HG03520 (cell line): ENCODE results near the gene SSTR4.

Source experiments
- ATAC-seq: cut with Tn5 transposase; IDR thresholded peaks from one replicate; pipeline ENCODE4 v1.9.1; 2021; ENCODE audit warnings: mild to moderate bottlenecking, moderate library complexity; ENCODE audit not compliant: unreplicated experiment

SSTR4 gene

DNA sequence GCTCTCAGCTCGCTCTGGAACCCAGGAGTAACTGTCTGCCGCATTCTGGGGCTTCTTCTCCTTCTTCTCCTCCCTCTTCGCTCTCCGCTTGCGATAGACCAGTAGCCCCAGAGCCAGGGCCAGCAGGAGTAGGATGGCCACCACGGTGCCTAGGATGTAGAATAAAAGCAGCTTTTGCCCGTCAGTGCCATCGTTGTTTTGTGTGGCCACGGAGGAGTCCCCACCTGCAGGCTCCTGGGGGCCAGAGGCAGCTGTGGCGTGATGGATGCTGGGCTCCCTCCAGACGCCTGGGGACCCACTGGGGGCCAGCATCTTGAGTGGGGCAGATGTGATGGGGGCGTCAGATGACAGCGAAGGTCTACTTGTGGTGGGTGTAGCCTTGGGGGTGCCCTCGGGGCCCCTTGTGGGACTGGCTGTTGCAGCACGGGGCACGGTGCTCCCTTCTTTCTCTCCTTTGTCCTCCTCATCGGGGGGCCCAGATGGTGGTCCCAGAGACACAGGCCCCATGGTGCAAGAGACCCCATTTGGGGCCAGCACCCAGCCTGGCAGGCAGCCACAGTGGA lies 49.3 kb downstream of the SSTR4 start:
- ATAC-seq: no peak

GRCh38 chr20:23084845-23085365 lies 49.8 kb downstream of the SSTR4 start:
- ATAC-seq: no peak

DNA sequence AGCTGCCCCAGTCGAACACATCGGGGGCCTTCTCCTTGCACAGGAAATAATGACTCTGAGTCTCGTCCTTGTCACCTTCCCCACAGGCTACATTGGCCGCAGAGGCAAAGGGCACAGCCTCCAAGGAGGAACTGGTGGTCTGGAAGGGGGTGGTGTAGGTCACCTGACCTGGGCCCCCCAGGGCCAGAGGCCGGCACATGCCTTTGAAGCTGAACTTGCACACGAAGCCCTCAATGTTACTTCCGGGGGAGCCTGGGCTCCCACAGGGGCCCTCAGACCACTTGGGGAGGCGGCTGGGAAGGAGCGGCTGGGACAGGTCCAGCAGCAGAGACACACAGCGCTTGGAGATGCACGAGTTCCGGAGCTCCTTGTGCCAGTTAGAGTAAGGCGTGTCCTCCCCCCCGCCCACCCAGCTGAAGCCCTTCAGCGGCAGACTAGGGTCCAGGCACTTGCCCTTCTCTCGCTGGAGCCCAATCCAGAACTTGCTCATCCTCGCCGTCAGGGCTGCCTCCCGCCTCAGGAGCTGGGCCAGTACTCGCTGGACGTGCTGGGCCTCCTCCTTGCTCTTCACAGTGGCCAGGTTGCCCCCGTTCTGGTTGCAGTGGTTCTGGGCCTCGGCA lies 50.4 kb downstream of the SSTR4 start:
- no peak for ATAC-seq

GRCh38 chr20:23086056-23086566 lies 51.0 kb downstream of the SSTR4 start, which contains the start of gene CD93:
TSS of gene CD93 (minus strand) at chr20:23086324. CDS start at chr20:23086192, 132 bp downstream.
- no peak for ATAC-seq

GRCh38 chr20:23086931-23087411 lies 51.9 kb downstream of the SSTR4 start:
- no peak for ATAC-seq

- ATAC-seq: no peak
Measured at GRCh38 chr20:23087587-23088251, 52.6 kb downstream of the SSTR4 start.
